ENCODE measurements around the gene SQSTM1. TPM values are rescaled to one million over a fixed set of nuclear protein-coding genes. Genes with fewer than 3 reads are reported as not detected.

Gene SQSTM1
- total RNA-seq, 4 donors from 2014 or later, result 416 to 877 (median 516) TPM

DNA sequence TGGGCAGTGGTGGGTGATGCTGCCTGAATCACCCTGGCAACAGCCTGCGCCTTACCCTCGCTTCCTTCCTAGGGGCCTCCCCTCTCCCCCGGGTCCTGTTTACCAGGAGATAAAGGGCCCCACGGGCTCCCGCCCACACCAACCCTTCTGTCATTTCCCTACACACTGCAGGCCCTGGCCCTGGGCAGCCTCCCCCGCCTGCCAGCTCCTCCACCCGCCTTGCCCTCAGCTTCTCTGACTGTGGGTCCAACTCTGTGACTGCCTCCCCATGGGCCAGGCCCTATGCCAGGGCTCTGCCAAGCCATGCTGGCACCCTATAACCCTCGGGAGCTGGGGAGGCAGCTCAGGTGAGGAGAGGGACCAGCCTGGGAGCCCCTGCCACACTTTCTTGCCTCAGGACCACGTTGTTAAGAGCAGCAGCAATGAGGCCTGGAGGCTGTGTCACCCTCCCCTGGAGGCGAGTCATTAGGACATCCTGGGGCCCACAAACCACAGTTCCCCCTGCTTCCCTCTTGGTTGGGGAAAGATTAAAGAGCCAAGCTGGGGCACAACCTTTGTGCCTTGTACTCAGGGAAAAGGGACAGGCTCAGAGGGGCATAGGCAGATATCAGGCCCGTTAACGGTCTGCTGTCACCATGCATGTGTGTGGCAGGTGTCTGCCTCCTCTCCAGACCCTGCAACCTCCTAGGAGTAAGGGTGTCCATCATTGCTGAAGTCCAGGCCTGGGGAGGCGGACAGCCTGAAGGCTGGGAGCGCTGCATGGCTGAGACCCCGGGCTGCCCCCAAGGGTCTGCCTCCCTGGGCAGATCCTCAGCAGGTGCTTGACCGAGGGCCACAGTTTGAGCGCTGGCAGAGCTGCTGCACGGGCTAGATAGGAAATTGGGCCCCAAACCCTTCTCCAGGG is 16.8 kb upstream of the SQSTM1 start:
- no peak for TF ChIP-seq CTCF (IDR thresholded peaks at IDR 0.05; ENCODE audit: low read depth)

GRCh38 chr5:179804555-179804947 is 16.2 kb upstream of the SQSTM1 start:
- TF ChIP-seq CTCF (IDR thresholded peaks at IDR 0.05; ENCODE audit: low read depth), result no peak

DNA sequence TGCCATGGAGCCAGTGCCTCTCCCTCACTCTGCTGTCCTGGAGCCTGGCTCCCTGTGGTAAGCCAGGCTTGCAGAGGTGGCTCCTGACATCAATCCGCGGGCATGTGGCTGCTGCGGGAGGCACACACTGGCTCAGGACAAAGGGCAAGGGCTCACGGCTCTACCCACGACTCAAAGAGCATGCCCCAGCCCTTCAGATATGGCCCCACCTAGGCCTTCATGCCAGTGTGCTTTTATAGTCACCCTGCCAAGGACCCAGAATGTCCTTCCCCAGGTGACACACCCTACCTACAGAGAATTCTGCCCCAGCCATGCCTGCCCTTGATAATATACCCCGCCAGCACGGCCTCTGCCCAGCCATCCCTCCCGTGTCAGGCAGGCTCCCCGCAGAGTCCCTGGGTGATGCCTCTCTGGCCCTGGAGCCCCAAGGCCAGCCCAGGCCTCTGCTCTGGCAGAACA is 15.6 kb upstream of the SQSTM1 start:
- no peak for TF ChIP-seq CTCF (IDR thresholded peaks at IDR 0.05; ENCODE audit: low read depth)

DNA sequence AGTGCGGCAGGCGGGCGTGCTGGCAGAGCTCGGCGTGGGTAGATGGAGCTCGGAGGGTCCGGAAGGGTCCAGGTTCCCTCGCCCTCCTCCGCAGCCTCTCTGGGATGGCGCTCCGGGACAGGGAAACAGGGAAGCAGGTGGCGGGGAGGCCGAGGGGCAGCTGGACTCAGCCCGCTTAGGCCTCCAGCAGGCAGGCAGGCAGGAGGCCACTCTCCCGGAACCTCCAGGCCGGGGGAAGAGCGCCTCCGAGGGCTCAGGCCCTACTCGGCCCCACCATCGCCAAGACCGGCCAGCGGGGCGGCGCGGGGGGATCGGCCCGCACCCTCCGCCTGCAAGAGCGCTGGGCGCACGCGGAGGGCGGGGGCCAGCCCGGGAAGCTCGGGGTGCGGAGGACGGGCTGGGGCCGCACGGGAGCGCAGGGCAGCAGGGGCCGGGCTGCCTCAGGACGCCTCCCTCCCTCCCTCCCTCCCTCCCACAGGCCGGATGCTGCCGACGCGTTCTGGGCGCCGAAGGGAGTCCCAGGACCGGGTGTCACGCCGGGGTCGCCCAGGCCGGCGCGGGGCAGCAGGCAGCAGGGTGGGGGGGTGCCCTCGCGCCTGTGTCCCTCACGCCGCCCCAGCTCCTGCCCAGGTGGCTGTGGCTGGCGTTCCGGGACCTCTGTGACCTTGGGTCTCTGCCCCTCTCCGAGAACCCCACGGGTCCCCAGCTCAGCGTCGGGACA is 15.0 kb upstream of the SQSTM1 start:
- TF ChIP-seq CTCF (IDR thresholded peaks at IDR 0.05; ENCODE audit: low read depth), result no peak

DNA sequence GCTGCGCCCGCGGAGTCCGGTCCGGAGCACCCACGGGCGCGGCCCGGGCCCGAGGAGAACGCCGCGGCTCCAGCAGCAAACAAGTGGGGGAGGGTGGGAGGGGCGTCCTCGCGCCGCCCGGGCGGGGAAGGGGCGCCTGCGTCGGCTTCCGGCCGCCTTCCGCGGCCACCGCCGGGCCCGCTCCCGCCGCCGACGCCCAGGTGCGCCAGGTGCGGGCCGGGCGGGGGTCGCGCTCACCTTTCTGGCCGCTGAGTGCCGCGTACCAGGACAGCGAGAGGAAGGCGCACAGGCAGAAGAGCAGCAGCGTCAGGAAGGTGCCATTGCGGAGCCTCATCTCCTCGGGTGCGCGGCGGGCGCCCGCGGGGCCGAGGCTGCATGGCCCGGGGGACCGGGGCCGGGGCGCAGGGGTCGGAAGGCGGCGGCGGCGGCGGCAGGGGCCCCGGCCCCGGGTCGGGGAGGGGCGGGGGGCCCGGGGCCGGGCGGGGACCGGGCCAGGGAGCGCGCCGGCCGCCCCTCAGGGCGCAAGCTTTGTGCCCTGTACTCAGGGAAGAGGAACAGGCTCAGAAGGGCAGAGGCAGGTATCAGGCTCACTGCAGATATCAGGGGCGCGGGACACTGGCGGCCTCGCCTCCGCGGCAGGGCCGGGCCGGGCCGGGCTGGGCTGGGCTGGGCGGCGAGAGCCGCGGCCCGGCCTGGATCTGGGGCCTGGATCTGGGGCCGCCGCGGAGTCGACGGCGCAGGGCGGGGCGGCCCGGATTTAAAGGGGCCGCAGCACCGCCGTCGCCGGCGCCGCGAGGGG is 14.3 kb upstream of the SQSTM1 start, which contains the start of gene MGAT4B:
TSS of gene MGAT4B (minus strand) at position 617 of the 799 bp plus-strand sequence. CDS start at position 334, 283 bp downstream.
- no peak for TF ChIP-seq CTCF (IDR thresholded peaks at IDR 0.05; ENCODE audit: low read depth)

DNA sequence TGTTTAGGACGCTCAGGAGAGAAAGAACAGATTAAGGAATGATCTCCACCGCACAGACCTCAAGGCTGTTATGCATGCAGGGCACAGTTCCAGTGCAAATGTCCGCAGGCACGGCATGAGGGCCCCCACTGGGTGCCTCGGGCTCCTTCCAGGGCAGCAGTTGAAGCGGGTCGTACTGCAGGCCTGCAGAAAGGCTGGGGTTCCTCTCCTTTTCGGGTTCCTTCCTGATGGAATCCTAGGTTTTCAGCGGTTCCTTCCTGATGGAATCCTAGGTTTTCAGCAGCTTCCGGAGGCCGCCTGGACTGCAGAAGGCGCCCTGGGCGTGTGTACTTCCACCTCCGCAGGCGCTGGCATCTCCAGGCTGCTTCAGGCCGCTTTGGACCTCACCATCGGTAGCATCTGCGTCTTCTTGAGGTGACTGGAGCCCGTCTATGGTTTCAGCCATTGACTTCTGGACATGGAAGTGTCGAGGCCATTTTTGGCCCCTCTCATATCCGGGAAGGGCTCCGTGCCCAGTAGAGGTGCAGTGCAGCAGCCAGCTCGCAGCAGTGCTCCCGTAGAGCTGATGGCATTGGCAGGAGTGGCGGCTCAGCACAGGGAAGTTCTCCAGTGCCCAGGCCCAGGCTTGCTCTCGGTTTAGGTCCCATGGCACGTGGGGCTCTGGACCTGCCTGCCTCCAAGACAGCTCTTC is 8.4 kb upstream of the SQSTM1 start:
- no peak for TF ChIP-seq CTCF (IDR thresholded peaks at IDR 0.05; ENCODE audit: low read depth)
